ENCODE results near the gene HOXA3.

DNA sequence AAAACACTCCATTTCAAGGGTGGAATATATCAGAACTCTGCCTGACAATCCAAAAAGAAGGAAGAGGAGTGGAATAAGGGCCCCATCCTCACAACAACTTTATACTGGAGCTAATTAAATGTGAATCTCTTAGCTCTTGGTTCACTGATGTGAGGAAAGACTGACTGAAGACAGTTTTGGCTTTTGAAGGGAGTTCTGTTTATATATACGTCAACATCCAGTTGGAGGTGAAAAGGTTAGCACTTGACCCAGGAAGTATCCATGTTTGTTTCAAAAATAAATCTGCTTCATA is 59.6 kb downstream of the HOXA3 start:
- no peak for TF ChIP-seq ZFP36 (IDR thresholded peaks at IDR 0.05; ENCODE audit: borderline replicate concordance, partially characterized antibody)
- TF ChIP-seq, protein P1, sequence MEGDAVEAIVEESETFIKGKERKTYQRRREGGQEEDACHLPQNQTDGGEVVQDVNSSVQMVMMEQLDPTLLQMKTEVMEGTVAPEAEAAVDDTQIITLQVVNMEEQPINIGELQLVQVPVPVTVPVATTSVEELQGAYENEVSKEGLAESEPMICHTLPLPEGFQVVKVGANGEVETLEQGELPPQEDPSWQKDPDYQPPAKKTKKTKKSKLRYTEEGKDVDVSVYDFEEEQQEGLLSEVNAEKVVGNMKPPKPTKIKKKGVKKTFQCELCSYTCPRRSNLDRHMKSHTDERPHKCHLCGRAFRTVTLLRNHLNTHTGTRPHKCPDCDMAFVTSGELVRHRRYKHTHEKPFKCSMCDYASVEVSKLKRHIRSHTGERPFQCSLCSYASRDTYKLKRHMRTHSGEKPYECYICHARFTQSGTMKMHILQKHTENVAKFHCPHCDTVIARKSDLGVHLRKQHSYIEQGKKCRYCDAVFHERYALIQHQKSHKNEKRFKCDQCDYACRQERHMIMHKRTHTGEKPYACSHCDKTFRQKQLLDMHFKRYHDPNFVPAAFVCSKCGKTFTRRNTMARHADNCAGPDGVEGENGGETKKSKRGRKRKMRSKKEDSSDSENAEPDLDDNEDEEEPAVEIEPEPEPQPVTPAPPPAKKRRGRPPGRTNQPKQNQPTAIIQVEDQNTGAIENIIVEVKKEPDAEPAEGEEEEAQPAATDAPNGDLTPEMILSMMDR (IDR thresholded peaks at IDR 0.05), result no peak
